GM15510 (cell line): ENCODE measurements around the gene SLC13A1.

Experiments
- POLR2A ChIP-seq: IDR thresholded peaks from 3 replicates; pipeline ENCODE4 v1.6.1; 2011; ENCODE audit warnings: borderline replicate concordance; ENCODE audit not compliant: insufficient read length; ENCODE audit errors: extremely low read depth

The SLC13A1 gene

GRCh38 chr7:123155571-123155970, 44.2 kb downstream of the SLC13A1 start:
- no peak for TF ChIP-seq POLR2A

- no peak for TF ChIP-seq POLR2A
Measured at GRCh38 chr7:123154231-123154860, 45.4 kb downstream of the SLC13A1 start.

DNA sequence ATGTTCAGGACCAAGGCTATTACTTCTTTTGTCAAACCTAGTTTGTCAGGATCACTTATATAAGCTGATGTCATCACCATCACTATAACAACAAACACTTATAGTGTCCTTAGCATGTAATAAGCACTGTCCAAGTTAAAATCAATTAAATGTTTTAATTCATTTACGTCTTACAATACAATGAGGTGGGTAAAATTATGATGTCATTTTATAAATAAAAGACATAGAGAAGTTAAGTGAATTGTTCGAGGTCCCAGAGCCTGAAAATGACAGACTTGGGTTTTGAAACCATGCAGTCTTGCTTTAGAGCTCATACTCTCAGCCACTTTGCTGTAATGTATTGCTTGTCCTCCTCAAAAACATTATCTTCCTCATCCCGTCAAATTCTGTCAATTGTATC, 48.3 kb downstream of the SLC13A1 start:
- TF ChIP-seq POLR2A: no peak

DNA sequence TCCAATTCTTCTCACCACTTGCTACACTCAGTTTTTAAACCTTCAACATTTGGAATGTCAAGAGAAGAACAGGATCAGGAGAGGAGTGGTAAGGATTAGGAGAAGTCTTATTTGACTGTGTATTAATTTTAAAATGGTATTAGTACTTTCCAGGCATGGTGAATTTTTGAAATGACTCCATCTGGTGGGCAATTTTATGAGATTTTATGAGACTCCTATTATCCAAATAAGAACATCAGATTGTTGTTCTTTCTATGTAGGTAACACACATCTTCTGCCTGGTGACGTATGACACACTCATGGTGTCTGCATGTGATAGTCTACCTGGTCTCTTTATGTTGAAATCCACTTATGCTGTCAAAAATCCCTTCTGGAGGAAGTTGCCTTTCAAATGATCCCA, 51.0 kb downstream of the SLC13A1 start:
- TF ChIP-seq POLR2A: no peak

DNA sequence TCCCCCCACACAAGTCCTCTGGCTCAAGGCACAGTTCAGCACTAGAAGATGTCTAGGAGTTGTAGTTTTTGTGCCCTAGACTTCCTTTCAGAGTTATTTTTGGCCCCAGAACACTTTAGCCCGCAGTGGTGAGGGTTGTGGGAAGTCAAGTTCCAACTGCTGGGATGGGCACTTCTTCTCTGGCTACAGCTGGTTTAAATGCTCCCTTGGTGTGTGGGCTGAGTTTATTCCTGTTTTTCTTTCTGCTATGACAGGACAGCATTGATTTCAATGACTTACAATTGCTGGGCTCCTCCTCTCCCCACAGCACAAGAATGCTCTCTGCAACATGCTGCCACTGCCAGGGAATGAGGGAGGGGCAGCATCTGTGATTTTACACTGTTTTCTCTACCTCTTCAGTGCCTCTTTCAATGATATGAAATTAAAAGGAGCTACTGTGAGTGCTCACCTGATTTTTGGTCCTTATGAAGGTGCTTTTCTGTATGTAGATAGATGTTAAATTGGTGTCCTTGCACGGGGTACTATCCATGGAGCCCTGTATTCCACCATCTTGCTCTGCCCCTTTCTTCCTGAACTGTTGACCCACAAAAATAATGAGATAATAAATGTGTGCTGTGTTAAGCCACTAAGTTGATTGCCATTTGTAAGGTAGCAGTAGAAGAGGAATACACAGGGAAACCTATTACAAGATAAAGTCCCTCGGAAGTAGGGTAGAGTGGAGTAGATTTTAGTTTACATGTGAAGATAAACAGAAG, 56.3 kb downstream of the SLC13A1 start:
- no peak for TF ChIP-seq POLR2A

- no peak for TF ChIP-seq POLR2A
Measured at GRCh38 chr7:123140561-123140960, 59.2 kb downstream of the SLC13A1 start.

- no peak for TF ChIP-seq POLR2A
Measured at GRCh38 chr7:123135960-123136359, 63.8 kb downstream of the SLC13A1 start.

GRCh38 chr7:123133924-123134323, 65.8 kb downstream of the SLC13A1 start:
- TF ChIP-seq POLR2A: no peak

DNA sequence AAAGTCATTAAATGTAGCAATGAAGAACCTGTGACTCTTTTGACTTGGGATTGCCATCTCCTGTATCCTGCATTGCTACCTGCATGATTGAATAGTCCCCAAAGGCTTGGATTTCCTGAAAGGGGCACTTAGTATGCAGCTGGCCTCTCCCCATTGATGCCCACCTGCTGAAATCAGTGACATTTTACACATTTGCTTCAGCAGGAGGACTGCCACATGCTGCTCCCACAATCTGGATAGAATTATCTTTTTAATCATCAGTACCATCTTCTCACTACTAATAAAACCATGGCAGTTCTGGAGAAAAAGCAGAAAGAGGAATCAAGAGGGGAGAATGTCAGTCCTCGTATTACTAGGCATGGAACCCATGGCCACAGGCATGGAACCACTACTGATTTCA, 67.8 kb downstream of the SLC13A1 start:
- TF ChIP-seq POLR2A: no peak

GRCh38 chr7:123131556-123131955, 68.2 kb downstream of the SLC13A1 start:
- no peak for TF ChIP-seq POLR2A

- no peak for TF ChIP-seq POLR2A
Measured at GRCh38 chr7:123131140-123131539, 68.6 kb downstream of the SLC13A1 start.

- TF ChIP-seq POLR2A: no peak
Measured at GRCh38 chr7:123126691-123127090, 73.1 kb downstream of the SLC13A1 start.

DNA sequence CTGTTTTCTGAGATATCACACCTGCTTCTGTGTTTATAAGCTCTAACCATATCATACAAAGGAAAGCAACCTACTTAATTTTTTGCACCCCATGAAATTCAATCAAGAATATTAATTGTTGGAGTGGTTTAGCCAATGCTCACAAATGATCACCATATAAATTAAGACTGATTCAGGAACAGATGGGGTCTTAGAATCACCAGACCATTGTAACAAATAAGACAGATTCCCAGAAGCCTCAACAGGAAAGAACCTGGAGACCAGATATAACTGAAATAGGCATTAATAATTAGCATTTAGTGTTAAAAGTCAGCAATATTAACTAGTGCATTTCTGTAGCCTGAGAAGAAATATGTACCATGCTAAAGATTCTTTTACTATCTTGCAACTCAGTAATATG, 73.6 kb downstream of the SLC13A1 start:
- no peak for TF ChIP-seq POLR2A

DNA sequence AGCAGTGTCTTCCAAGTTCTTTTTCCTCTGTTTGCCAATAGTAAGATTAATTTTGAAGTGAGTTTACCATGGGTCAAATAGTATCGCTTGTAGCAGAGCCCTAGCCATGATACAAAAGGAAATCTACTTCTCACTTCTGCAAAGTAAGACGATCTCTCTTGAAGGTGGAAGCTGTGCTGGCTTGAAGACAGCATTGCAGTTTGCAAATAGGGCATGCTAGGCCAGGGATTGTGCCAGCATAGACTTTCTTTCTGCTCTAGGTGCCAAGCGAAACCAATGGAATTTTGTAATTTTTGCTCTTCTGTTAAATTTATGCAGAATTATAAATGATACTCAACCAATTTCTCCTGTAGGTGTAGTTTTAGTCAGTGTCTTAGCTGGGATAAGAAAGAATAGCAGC, 74.5 kb downstream of the SLC13A1 start:
- no peak for TF ChIP-seq POLR2A

DNA sequence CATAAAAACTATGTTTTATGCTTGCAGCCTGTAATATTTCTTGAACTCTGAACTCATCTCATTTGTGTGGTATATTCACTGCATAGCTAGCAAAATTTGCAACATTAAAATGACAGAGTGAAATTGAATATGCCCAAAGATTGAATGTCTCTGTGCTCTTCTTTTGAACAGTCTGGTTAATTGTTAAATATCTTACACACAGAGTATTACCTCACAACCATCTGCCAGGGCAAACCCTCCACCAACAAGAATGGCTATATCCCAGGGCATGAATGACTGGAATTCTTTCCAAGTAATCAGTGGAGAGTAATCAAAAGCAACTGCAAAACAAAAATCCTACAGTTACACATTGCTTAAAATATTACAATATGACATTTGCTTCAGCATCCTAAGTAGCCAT, 76.9 kb downstream of the SLC13A1 start:
- TF ChIP-seq POLR2A: no peak

- TF ChIP-seq POLR2A: no peak
Measured at GRCh38 chr7:123120286-123120685, 79.5 kb downstream of the SLC13A1 start.
